PFSK-1 (cell line): ENCODE measurements around the gene HERC3.

Experiments
- POLR2AphosphoS5 ChIP-seq: IDR thresholded peaks from 2 replicates; pipeline ENCODE4 v1.6.1; 2012; ENCODE audit warnings: low read depth, mild to moderate bottlenecking, control low read depth, low read length, moderate library complexity
- SIN3A ChIP-seq: IDR thresholded peaks from 2 replicates; pipeline ENCODE4 v1.6.1; 2012; ENCODE audit warnings: mild to moderate bottlenecking, low read length, moderate library complexity, borderline replicate concordance; ENCODE audit not compliant: insufficient read depth
- TAF1 ChIP-seq: IDR thresholded peaks from 2 replicates; pipeline ENCODE4 v1.6.1; 2012; ENCODE audit warnings: low read length, control low read depth, borderline replicate concordance; ENCODE audit not compliant: insufficient read depth
- TF ChIP-seq, protein P1 (sequence below), 2 experiments: IDR thresholded peaks; 2 replicates each; pipeline versions ENCODE4 v1.6.1 to v1.8.0; 2011 to 2012; ENCODE audit warnings: low read depth in 2 of 2, low read length in 2 of 2, control low read depth in 1 of 2, inconsistent platforms in 1 of 2, mild to moderate bottlenecking in 1 of 2, moderate library complexity in 1 of 2; ENCODE audit not compliant: insufficient read depth in 1 of 2

DNA sequence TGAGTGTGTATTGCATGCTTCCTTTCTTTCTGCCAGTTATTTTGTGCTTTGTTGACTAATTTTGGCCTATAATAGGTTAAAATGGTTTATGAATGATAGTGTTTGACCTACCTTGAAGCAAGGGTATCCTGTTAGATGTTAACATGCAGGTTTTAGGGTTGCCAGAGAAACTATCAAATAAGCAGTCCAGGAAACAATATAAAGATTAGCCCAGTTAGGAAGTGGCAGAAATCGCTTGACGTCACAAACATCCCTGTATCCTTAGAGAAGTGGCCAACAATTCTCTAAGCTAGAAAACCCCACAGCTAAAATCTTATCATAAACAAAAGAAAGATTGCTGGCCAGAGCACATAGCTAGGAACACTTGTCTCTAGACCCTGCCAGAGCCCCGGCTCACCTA lies 101.5 kb downstream of the HERC3 start:
- TF ChIP-seq SIN3A, result no peak
- TF ChIP-seq, protein P1, sequence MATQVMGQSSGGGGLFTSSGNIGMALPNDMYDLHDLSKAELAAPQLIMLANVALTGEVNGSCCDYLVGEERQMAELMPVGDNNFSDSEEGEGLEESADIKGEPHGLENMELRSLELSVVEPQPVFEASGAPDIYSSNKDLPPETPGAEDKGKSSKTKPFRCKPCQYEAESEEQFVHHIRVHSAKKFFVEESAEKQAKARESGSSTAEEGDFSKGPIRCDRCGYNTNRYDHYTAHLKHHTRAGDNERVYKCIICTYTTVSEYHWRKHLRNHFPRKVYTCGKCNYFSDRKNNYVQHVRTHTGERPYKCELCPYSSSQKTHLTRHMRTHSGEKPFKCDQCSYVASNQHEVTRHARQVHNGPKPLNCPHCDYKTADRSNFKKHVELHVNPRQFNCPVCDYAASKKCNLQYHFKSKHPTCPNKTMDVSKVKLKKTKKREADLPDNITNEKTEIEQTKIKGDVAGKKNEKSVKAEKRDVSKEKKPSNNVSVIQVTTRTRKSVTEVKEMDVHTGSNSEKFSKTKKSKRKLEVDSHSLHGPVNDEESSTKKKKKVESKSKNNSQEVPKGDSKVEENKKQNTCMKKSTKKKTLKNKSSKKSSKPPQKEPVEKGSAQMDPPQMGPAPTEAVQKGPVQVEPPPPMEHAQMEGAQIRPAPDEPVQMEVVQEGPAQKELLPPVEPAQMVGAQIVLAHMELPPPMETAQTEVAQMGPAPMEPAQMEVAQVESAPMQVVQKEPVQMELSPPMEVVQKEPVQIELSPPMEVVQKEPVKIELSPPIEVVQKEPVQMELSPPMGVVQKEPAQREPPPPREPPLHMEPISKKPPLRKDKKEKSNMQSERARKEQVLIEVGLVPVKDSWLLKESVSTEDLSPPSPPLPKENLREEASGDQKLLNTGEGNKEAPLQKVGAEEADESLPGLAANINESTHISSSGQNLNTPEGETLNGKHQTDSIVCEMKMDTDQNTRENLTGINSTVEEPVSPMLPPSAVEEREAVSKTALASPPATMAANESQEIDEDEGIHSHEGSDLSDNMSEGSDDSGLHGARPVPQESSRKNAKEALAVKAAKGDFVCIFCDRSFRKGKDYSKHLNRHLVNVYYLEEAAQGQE (IDR thresholded peaks at IDR 0.05; ENCODE audit: insufficient read depth in 1 of 2, low read depth in 2 of 2, low read length in 2 of 2), result no peak
- TF ChIP-seq POLR2AphosphoS5, result no peak
- no peak for TF ChIP-seq TAF1
